ENCODE measurements around the gene FYB1.
"Not testable (repeated sequence)": the region's sequence is repeated elsewhere in the genome, so short reads cannot be mapped to it uniquely, and the experiment has no call there.

Gene FYB1

DNA sequence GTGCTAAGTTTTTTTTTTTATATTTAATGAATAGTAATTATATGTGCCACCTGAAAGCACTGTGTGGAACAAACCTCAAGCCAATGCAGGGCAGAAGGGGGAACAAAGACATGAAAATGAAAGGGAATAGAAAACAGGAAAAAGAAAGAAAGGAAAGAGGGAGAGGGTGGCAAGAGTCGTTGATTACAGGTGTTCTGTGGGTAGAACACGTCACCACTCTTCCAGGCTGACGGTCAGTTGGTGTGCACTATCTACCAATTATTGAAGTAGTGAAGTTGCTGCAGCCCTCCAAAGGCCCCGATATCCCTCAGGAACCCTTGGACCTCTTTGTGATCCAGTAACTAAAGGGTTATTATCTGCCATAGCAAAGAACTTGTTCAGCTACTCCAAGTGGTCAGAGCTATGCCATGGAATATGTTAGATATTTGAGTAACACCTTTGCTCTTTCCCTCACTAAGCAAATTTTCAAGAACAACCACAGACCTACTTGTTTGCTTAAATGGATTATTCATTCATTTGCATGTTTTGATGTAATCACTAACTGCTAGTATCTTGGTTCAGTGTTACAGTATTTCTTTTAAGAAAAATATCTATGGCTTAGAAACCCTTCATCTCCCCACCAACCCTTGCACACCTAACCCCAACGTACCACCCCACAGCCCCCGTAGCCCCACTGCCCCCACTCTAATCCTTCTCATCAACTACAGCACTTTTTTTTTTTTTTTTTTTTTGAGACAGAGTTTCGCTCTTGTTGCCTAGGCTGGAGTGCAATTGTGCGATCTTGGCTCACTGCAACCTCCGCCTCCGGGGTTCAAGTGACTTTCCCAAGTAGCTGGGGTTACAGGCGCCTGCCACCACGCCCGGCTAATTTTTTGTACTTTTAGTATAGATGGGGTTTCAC is 31.3 kb downstream of the FYB1 start:
- peak; percentile 64 for DNase-seq (ENCODE audit: low spot score)

DNA sequence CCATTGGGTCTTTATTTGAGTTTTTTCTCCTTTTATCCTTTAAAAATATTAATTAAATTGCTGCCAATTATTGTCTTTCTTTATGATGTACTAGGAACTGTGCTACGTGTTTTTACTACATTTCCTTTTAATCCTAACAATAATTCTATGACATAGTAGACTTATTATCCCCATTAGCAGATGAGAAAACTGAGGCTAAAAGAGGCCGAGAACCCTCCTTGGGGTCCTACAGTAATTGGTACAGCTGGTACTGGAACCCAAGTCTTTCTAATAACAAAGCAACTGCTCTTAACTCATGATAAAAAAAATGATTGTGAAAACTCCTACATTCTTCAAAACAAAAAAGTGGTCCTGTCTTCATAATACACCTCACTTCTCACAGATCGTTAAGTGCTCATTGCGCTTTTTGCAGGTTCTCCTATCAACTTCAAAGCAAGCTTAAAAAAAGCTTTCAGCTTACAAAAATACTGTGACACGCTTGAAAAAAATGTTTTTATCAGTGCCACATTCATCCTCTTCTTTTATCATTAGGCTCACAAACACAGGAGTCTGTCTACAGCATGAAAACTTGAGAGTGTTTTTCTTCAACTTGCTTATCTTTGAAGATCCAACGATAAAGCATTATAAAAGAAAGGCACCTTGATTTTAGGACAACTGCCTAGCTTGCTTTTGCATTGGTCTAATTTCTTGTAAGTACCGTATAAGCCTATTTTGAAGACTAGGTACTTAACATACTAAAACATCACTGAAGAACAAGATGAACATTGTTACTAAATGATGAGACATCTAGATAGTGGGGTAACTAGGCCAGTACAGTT is 32.4 kb downstream of the FYB1 start:
- peak; percentile 42 for DNase-seq (ENCODE audit: low spot score)

DNA sequence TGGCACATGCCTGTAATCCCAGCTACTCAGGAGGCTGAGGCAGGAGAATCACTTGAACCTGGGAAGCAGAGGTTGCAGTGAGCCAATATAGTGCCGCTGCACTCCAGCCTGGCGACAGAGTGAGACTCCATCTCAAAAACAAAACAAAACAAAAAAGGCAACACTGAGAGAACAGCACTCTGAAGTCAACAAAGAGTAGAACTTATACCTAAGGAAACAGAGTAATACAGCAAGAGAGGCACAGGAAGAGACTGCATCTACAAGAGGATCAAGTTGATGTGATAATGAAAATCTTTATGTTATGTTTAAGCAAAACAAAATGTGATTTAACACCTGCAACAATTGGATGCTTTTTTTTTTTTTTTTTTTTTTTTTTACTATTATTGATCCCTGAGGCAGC is 33.1 kb downstream of the FYB1 start:
- DNase-seq (ENCODE audit: low spot score): no peak

DNA sequence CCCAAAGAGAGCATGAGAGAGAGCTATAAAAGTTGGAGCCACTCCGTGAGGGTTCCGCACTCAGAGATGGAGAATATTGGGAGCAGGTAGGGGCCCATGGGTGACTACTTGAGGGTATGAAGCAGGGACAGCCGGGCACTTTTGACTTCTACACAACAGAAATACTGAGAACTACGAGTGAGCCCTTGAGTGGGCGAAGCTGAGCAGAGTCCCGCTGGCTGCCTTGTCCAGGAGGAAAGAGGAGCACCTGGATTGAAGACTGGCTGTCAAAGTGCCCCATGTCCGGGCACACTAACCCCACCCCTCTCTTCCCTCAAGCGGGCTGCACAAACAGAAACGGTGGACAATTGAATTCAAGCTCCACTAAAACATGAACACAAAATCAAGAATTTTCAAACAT is 33.6 kb downstream of the FYB1 start:
- DNase-seq (ENCODE audit: low spot score): no peak

DNA sequence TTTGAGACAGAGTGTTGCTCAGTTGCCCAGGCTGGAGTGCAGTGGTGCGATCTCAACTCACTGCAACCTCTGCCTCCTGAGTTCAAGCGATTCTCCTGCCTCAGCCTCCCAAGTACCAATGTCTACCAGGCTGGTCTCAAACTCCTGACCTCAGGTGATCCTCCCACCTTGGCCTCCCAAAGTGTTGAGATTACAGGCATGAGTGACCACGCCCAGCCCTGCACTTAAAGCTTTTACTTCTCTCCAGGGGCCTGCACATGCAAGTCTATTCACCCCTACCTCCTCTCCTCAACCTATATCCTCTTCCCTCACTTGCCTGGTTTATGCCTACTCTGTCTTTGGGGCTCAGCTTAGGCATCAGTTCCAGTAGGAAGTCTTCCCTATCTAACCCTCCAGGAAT is 39.8 kb downstream of the FYB1 start:
- DNase-seq (ENCODE audit: low spot score): not testable (repeated sequence)

DNA sequence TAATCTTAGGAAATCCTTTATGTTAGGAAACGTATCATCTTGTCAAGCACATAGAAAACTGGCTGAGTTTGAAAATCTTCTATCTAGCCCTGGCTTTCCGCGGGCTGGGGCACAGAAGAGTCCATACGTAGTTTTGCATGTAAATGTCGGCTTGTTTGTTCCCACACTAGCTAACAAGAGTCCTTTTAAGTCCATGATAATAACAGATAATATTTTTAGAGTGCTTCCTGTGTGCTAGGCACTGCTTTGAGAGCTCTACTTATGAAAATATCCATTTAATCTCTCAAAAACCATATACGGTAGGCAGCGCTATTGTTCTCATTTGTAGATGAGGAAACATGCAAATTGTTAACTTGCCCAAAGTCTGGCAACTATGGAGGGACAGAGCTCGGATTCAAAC is 40.5 kb downstream of the FYB1 start:
- DNase-seq (ENCODE audit: low spot score): peak; percentile 47

DNA sequence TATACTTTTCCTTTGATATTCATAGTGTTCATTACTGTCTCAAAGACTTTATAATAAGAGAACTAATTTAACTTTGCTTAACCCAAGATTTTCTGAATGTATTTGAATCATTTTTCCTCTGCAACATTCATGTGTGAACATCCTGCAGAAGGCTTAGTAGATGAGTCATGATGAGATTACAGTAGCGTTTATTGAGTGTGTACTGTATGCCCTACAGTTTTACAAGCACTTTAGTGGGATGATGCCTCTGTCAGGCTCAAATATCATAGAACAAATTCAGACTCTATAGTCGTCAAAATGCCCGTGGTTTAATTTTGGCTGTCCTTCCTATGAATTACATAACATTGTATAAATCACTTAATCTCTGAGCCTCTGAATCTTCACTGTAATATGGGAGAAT is 41.2 kb downstream of the FYB1 start:
- DNase-seq (ENCODE audit: low spot score): peak; percentile 45

DNA sequence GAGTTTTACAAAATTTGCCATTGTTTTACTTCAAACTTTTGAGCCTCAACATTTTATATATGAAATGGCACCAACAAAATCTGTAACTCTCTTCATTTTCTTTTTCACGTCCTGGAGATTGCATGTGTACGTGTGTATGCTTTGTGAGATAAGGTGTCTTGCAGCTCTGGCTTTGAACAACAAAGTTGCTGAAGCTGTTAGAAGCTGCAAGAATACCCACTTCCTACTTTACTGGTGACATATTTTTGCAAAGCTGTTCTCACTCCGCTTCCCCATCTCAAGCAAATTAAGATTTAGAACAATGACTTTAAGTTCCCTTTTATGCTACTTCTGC is 41.8 kb downstream of the FYB1 start:
- peak; percentile 66 for DNase-seq (ENCODE audit: low spot score)

DNA sequence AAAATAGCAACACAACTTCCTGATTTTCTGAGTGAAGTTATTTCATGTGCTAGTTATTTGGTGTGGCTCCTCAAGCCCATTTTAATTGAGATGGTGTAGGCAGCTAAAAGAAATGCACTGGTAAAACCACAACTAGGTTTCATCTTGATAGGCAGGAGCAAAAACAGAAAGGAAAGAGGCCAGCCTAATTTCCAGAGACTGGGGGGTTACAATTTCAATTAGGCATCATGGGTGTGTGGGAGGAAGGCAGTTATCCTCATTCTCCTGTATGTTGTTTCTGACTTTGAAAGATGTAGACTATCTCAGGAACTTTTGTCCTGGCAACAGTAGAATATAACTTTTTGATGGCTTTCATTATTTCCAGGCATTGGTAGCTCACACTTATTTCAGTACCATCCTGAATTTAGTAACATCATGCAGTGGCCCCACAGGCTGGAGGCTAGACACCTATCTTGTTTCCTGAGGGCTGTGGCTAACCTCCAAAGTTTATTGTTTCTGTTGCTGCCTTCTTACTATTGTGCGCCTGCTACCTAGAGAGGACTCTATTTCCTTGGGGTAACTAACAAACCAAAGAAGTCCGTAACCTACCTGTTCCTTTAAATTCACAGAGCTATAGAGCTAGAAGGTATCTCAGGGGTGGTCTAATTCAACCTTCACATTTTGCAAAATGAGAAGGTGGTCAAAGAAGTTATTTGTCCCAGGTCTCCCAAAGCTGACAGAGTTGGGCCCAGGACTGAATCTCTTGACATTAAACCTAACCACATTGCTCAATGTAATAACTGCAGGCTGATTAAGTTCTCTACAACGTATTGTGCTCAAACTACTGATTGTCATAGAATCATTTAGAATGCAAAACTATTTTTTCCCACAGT is 42.4 kb downstream of the FYB1 start:
- peak; percentile 66 for DNase-seq (ENCODE audit: low spot score)

DNA sequence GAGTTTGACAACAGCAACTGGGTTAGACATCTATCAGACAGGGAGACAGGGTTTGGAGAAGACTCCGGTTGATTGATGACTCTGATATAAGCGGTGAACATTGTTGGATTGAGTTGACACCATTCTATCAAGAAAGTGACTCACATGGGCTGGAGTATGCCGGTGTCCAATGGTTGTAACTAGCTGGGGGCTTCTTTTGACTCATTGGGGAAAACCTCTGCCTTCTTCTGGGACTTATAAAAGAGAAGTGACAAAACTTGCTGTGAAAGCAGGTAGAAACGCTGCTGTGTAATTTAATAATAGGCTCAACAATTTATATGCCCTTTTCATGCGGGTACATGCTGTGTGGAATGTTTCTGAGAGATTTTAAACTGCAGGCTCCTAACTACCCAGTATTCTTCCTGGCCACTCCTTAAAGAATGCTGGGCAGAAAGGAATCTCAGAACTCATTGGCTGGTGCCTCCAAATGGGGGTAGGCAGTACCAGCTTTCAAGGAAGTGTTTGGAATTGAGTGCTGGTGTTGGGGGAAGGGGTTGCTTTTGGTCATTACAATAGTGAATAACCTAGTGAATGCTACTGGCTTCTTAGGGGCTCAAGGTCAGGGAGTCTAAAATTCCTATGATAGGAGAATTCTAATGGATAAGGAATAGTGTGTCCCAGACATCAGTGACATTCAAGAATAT is 43.9 kb downstream of the FYB1 start:
- DNase-seq (ENCODE audit: low spot score): peak; percentile 74

DNA sequence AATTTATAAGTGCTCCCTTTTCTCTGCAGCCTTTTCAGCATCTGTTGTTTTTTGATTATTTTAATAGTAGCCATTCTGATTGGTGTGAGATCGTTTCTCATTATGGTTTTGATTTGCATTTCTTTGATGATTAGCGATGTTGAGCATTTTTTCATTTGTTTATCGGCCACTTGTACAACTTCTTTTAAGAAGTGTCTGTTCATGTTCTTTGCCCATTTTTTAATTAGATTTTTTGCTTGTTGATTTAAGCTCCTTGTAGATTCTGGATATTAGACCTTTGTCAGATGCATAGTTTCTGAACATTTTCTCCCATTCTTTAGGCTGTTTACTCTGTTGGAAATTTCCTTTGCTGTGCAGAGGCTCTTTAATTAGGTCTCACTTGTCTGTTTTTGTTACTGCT is 46.3 kb downstream of the FYB1 start:
- DNase-seq (ENCODE audit: low spot score): no peak

DNA sequence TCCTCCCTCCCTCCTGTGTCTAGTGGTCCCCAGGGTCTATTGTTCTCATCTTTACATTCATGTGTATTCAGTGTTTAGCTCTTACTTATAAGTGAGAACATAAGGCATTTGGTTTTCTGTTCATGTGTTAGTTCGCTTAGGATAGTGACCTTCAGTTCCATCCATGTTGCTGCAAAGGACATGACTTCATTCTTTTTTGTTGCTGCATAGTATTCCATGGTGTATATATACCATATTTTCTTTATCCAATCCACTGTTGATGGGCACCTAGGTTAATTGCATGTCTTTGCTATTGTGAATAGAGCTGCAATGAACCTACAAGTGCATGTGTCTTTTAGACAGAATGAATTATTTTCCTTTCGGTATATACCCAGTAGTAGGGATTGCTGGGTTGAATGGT is 46.8 kb downstream of the FYB1 start:
- DNase-seq (ENCODE audit: low spot score): no peak

DNA sequence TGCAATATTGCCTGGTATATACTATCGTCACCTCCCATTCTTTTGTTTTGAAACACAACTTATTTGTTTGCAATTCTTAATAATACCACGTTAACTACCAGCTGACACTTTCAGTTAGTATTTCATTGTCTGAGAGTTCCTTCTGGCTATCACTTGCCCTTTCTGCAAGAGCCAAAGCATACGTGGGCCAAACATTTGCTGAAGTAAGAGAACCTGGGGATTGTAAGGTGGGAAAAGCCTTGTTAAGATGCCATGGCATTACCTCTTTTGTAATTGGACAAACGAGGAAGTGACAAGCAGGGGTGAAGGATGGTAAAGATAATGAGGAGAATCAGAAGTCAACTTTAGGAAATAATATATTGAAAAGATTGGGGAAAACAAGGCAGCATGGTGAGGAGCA is 47.7 kb downstream of the FYB1 start:
- DNase-seq (ENCODE audit: low spot score): no peak

DNA sequence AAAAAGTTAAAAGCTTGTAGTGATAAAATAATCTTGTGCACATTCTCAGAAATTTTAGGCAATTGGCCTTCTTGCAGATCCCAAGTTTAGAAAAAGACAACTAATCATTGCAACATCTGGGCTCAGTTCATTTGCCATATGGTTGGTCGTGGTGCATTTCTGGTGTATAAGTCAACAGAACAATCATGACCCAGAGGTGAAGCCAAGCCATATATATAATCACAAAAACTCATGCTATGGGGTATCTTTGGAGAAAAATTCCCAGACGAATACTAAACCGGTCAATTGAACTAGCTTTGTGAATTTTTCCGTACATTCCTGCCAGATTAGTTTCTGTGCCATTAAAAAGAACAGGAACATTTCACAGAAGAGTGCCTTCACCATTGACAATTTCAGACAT is 50.3 kb downstream of the FYB1 start:
- DNase-seq (ENCODE audit: low spot score): no peak

DNA sequence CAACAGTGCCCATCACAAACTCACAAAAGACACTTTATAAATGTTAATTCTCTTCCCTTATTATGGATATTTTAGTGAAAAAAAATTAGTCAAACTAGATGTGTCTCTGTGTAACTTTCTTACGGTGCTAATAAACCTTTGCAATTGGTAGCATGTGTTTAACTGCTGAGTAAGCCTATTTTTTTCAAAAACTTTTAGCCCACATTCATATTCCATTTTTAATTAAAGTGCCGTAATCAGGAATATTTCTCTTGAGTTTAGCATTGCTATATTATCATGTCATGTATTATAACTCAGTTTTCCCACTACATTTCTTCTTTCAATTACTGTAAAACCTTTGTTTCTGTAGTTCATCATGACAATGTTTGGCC is 51.4 kb downstream of the FYB1 start:
- no peak for DNase-seq (ENCODE audit: low spot score)

DNA sequence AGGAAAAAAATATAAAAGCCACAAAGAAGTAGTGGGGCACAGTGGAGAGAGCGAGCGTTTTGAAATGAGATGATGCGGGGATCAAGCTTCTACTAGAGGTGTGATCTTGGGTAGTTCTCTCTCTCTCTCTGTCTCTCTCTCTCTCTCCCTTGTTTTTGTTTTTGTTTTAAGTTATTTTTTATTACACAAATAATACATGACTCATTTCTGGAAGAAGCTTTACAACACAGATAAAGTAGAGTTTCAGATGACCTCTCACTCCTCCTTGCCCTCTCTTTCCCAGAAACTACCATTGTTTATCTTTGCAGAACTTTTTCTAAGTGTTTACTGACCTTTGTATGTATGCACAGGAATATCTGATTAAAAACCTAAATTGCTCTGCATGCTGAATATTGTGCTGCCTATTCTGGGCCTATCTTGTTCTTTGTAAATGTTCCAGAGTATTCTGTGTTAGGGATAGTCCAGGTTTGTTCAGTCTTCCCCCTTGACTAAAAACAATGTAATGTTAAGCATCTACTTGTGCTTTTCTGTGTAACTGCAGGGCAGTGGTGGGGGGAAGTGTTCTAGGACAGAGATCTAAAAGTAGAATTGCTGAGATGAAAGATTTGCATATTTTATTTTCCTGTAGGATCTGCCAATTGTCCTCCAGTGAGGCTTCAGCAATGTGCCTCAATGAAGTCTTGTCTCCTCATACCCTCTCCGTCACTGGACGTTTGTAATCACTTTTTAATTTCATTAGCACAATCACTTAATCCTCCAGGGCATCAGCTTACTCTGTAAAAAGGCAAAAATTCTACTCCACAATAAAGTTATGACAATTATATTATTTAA is 52.0 kb downstream of the FYB1 start:
- DNase-seq (ENCODE audit: low spot score): no peak

DNA sequence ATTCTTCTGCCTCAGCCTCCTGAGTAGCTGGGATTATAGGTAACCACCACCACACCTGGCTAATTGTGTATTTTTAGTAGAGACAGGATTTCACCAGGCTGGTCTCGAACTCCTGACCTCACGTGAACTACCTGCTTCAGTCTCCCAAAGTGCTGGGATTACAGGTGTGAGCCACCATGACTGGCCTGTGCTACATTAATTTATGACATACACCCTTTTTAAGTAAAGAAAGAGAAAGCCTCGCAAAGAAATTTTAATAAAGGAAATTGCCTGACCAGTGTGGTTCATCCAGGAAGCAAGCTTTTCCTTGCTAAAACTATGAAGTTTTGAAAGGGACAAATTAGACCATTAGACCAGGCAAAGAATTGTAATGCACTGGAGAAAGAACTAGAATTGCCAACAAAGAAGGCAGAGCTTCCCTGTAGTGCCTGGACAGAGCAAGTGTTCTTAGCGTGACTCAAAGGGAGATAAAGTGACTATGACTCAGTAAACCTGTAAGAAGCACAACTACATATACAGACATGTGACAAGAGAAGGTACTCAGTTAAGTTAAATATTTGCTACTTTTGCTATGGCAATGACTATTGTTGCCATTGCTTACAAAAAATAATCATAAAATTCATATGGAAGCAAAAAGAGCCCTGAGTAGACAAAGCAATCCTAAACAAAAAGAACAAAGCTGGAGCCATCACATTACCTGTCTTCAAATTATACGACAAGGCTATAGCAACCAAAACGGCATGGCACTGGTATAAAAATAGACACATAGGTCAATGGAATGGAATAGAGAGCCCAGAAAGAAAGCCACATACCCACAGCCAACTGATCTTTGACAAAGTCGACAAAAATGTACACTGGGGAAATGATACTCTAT is 54.6 kb downstream of the FYB1 start:
- DNase-seq (ENCODE audit: low spot score): peak; percentile 75

DNA sequence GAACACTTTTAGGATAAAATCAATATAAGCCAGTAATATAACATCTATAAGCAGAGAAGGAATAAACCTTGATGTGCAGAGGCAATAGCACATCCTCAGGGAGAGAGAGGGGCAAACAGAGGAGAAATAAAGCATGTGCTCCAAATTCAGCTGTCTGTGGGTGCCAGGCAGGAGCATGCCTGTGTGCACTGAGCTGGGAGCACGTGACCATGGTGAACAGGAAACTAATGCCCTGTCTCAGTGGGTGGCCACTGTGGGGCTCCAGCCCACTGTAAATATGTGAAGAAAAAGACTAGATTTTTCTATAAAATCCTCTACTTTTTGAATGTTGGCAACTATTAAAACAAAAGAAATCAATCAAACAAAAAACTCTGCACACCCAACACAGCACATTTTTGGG is 55.3 kb downstream of the FYB1 start:
- no peak for DNase-seq (ENCODE audit: low spot score)

DNA sequence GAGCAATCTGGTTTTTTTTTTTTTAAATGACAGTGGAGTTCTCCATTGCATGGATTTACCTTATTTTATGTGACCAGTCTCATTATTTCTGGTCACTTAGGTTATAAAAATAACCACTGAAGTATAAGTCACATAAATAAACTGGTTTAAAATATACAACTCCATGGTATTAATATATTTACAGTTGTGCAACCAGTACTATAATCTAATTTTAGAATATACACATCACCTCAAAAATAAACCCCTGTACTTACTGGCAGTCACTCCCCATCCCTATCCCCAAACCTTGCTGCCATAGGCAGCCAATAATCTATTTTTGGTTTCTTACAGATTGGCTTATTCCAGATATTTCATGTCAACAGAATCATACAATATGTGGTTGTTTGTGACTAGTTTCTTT is 57.8 kb downstream of the FYB1 start:
- DNase-seq (ENCODE audit: low spot score): no peak
